Lower leg skin (tissue), 4 donors: Measurements from ENCODE around the gene SLC1A4. TPM values are rescaled to one million over a fixed set of nuclear protein-coding genes. Genes with fewer than 3 reads are reported as not detected.
"Not testable (repeated sequence)": the region's sequence is repeated elsewhere in the genome, so short reads cannot be mapped to it uniquely, and the experiment has no call there.

ENCODE experiments used
- DNase-seq, 2 donors: peaks; one replicate each; pipeline ENCODE4 v3.0.0-alpha.2; 2019; ENCODE audit warnings: low spot score in 2 of 2
- H3K4me3 ChIP-seq: fragments of 200-600 bp; sonication (generic); 2 replicates; pipeline ENCODE4 v1.5.1; 2017; ENCODE audit warnings: mild to moderate bottlenecking, low read depth; ENCODE audit not compliant: poor library complexity, severe bottlenecking
- CTCF ChIP-seq, 3 donors: fragments of 450-650 bp; IDR thresholded peaks; one replicate each; pipeline ENCODE4 v1.5.1; 2016; ENCODE audit warnings: antibody characterized with exemption in 3 of 3, mild to moderate bottlenecking in 3 of 3, moderate library complexity in 2 of 3
- POLR2A ChIP-seq, 2 donors: fragments of 450-650 bp; IDR thresholded peaks; one replicate each; pipeline ENCODE4 v1.6.1; 2016 to 2017; ENCODE audit warnings: antibody characterized with exemption in 2 of 2, mild to moderate bottlenecking in 1 of 2, moderate library complexity in 1 of 2
- WGBS, 2 donors: methylation state at CpG; one replicate each; pipeline ENCODE4 v1.1.5; 2018; 5-methylcytosine and 5-hydroxymethylcytosine counted together
- intact Hi-C: fragments of 100-400 bp; cut with DNase I; formaldehyde crosslinking; loops from one replicate; pipeline ENCODE4 v1.15.0; 2023; ENCODE audit warnings: low total_unique reads
- total RNA-seq, 4 donors: library from RNA; depleted of rRNA; stranded (reverse); fragments of >200 nt; gene quantifications; one replicate each; pipeline ENCODE4 v1.1.0, GENCODE V29; 2016

The SLC1A4 gene
- total RNA-seq, 4 donors from 2014 or later = 8.3 to 31.1 (median 18.0) TPM

- 89 to 91% methylated on average over 4 of the region's 4 CpGs for WGBS, 2 donors
- H3K4me3 ChIP-seq = no peak overlapping the region
- intact Hi-C loops = no loop called here
- TF ChIP-seq POLR2A (IDR thresholded peaks at IDR 0.05) = no peak
- no peak for TF ChIP-seq CTCF (IDR thresholded peaks at IDR 0.05)
- DNase-seq = no peak
Measured at GRCh38 chr2:64967601-64968000, 21.6 kb upstream of the SLC1A4 start.

GRCh38 chr2:64969086-64969485 is 20.1 kb upstream of the SLC1A4 start:
- DNase-seq, H3K4me3 ChIP-seq, intact Hi-C loops: not testable (repeated sequence)
- 94 to 98% methylated on average over 17 to 23 of the region's 25 CpGs for WGBS, 2 donors

- WGBS, 2 donors = 79 to 85% methylated on average over 2 of the region's 2 CpGs
- TF ChIP-seq CTCF (IDR thresholded peaks at IDR 0.05) (no peak), POLR2A (IDR thresholded peaks at IDR 0.05) (no peak)
- intact Hi-C loops = no loop called here
- no peak overlapping the region for H3K4me3 ChIP-seq
- no peak for DNase-seq
Measured at GRCh38 chr2:64970495-64970894, 18.7 kb upstream of the SLC1A4 start.

GRCh38 chr2:64972426-64972825 is 16.8 kb upstream of the SLC1A4 start:
- H3K4me3 ChIP-seq = no peak overlapping the region
- intact Hi-C loops = no loop called here
- TF ChIP-seq POLR2A (IDR thresholded peaks at IDR 0.05) (no peak), CTCF (IDR thresholded peaks at IDR 0.05) (no peak)
- DNase-seq = no peak
- WGBS, 2 donors = 85 to 87% methylated on average over 5 of the region's 5 CpGs

- WGBS, 2 donors = 81 to 84% methylated on average over 1 of the region's 1 CpG
- no peak for DNase-seq
- intact Hi-C loops = no loop called here
- H3K4me3 ChIP-seq = no peak overlapping the region
- no peak for TF ChIP-seq CTCF (IDR thresholded peaks at IDR 0.05)
Measured at GRCh38 chr2:64972876-64973275, 16.3 kb upstream of the SLC1A4 start.

- peak; percentile 48 to 87 for DNase-seq
- H3K4me3 ChIP-seq = no peak overlapping the region
- TF ChIP-seq POLR2A (IDR thresholded peaks at IDR 0.05) = no peak
- TF ChIP-seq CTCF (IDR thresholded peaks at IDR 0.05) = peak in 1 of 3 donors; percentile 12
- intact Hi-C loops = no loop called here
- 8 to 12% methylated on average over 4 of the region's 4 CpGs for WGBS, 2 donors
Measured at GRCh38 chr2:64975232-64975821, 13.9 kb upstream of the SLC1A4 start.
